NCI-H2227 (cell line): ENCODE data around the gene RIMBP2.
"Not testable (repeated sequence)": the region's sequence is repeated elsewhere in the genome, so short reads cannot be mapped to it uniquely, and the experiment has no call there.

Experiments used
- DNase-seq: peaks from one replicate; lab custom pipeline; 2025; ENCODE audit not compliant: unreplicated experiment; lab: John Stamatoyannopoulos, UW

The RIMBP2 gene, protein sequence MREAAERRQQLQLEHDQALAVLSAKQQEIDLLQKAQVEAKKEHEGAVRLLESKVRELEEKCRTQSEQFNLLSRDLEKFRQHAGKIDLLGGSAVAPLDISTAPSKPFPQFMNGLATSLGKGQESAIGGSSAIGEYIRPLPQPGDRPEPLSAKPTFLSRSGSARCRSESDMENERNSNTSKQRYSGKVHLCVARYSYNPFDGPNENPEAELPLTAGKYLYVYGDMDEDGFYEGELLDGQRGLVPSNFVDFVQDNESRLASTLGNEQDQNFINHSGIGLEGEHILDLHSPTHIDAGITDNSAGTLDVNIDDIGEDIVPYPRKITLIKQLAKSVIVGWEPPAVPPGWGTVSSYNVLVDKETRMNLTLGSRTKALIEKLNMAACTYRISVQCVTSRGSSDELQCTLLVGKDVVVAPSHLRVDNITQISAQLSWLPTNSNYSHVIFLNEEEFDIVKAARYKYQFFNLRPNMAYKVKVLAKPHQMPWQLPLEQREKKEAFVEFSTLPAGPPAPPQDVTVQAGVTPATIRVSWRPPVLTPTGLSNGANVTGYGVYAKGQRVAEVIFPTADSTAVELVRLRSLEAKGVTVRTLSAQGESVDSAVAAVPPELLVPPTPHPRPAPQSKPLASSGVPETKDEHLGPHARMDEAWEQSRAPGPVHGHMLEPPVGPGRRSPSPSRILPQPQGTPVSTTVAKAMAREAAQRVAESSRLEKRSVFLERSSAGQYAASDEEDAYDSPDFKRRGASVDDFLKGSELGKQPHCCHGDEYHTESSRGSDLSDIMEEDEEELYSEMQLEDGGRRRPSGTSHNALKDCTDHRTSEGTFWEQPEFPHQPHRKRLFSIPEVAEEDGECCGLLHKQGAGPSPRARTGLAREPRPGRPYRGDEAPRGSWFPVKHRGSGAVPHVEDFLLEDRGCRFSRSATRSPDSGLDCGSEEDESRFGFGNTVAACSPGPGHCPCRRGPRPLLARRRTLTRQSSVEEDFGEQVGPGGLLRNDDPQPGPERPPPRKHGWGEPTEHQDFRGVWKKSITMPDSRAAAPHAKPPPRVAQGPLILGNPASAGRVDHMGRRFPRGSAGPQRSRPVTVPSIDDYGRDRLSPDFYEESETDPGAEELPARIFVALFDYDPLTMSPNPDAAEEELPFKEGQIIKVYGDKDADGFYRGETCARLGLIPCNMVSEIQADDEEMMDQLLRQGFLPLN (N-terminal part only)

DNA sequence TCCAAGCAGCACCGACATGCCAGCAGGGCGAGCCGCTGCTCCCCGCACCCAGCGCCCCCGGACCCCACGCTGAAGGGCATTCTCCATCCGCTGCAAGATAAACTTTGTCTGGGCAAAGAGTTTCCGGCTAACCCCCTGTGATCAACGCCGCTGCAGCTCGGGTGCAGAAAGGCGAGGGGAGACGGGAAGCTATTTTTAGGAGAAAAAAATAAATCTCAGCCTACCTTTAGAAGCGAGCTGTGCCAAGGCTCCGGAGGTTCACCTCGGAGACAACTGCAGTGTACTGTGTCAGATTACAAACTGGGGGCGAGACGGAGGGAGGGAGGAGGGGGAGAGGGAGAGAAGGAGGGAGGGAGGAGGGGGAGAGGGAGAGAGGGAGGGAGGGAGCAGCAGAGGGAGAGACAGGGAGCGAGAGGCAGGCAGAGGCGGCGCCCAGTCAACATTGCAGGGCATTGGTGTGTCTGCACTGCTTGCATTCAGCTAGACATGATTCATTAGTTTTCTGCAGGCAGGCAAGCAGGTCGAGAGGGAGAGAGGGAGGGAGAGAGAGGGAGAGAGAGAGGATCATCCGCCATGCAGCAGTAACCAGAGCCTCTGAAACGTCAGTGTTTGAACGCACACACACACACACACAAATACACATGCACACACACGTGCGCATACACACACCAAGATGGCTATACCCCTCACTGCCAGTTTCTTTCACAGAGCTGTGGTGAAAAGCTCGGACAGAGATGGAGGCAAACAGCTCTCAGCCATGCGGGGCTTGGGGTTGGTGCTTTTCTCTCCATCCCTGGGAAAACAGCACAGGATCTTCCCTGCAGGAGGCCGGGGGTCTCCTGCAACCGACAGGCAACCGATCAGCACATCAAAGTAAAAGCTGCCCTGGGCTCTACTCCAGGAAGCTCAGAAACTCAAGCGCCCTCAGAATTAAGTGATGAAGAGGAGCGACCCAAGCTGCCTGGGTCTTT lies at the start of gene RIMBP2:
RIMBP2 (minus strand) TSS at position 302 of the 971 bp plus-strand sequence. CDS start 237,286 bp downstream, outside the sequence.
- peak; percentile 72 for DNase-seq

DNA sequence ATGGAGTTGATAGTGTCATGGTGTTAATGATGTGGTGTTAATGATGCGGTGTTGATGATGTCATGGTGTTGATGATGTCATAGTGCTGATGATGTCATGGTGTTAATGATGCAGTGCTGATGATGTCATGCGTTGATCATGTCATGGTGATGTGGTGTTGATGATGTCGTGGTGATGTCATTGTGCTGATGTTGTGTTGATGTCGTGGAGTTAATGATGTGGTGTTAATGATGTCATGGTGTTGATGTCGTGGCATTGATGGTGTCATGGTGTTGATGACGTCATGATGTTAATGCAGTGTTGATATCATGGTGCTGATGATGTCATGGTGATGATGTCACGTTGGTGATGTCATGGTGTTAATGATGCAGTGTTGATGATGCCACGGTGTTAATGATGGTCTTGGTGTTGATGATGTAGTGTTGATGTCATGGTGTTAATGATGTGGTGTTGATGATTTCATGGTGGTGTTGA lies 49.1 kb upstream of the RIMBP2 start:
- peak; percentile 47 for DNase-seq

DNA sequence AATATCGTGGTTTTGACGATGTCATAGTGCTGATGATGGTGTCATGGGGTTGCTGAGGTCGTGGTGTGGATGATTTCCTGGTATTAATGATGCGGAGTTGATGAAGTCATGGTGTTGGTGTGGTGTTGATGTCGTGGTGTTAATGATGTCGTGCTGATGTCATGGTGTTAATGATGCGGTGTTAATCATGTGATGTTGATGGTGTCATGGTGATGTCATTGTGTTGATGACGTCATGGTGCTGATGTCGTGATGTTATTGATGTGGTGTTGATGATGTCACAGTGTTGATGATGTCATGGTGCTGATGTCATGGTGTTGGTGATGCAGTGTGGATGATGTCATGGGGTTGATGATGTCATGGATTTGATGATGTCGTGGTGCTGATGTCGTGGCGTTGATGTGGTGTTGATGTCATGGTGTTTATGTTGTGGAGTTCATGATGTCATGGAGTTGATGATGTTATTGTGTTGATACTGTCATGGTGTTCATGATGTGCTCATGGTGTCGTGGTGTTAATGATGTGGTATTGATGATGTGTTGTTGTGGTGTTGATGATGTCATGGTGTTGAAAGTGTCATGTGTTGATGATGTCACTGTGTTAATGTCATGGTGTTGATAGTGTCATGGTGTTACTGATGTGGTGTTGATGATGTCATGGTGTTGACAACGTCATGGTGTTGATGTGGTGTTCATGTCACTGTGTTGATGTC lies 48.5 kb upstream of the RIMBP2 start:
- DNase-seq: peak; percentile 71

DNA sequence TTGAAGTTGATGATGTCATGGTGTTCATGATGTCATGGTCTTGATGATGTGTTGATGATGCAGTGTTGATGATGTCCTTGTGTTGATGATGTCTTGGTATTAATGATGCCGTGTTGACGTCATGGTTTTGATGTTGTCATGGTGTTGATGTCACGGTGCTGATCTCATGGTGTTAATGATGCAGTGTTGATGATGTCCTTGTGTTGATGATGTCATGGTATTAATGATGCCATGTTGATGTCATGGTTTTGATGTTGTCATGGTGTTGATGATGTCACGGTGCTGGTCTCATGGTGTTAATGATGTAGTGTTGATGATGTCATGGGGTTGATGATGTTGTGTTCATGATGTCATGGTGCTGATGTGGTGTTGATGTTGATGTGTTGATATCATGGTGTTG lies 48.0 kb upstream of the RIMBP2 start:
- DNase-seq: peak; percentile 43

DNA sequence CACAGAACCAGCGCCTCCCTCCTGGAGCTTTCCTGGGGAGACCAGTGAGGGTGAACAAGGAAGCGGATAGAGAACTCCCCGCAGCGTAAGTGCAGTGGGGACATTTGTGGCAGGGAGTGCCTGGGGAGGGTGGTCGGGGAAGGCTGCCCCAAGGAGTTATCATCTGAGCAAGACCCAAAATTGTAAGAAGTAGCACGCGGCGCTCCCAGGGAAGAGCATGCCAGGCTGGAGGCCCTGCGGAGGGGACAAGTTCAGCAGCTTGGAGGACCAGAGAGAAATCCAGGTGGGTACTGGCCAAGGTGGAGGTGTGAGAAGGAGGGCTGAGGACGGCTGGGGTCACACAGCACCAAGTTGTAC lies 46.2 kb upstream of the RIMBP2 start:
- DNase-seq: no peak

DNA sequence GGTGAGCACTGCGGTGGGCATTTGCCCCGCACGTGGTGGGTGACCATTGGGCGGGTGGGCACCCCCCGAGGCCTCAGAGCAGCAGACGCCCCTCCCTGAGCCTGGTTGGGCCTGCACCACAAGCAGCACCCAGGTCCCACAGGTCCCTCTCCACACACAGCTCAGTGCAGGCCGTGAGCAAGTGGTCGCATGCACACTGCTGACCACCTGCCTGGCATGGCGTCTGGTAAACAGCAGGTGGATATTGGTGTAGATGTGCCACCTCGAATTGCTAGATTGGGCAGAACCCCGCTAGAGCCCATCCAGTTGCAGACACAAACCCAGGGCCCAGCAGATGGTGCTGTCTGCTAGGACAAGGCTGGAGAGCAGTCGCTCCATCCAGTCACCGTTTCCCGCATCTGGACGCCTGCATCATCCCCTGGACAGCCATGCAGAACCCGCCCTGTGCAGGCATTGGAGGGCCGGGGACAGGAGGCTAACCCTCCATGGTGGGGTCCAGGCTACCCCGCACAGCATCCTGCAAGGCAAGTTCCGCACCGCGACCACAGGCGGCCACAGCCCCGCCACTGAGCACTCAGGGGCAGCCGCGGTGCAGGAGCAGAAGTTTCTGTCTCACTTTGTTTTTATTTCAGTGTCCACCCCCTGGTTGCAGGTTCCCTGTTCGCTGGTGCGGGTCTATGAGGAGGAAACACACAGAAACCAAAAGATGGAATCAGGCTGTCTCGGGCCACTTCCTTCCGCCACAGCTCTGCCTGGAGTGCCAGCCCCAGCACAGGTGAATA lies 45.6 kb upstream of the RIMBP2 start:
- DNase-seq: peak; percentile 86

DNA sequence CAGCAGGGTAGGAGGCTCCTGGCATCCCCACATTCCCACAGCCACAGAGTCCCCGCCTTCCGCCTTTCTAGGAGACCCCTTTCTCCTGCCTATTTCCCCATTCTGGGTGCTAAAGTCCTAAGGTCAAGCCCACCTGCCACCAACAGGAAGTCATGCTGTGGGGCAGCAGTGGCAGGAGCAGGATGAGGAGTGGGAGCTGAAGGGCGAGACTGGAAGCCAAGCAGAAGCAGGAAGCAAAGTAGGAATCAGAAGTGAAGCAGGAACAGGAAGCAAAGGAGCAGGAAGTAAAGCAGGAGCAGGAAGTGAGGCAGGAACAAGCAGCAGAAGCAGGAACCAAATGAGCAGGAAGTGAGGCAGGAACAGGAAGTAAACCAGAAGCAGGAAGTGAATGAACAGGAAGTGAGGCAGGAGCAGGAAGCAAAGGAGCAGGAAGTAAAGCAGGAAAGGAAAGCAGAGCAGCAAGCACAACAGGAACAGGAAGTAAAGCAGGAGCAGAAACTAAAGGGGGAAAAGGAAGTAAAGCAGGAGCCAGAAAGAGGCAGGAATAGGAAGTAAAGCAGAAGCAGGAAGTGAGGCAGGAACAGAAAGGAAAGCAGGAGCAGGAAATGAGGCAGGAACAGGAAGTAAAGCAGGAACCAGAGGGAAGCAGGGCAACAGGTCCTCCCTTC lies 38.3 kb upstream of the RIMBP2 start:
- DNase-seq: peak; percentile 84

DNA sequence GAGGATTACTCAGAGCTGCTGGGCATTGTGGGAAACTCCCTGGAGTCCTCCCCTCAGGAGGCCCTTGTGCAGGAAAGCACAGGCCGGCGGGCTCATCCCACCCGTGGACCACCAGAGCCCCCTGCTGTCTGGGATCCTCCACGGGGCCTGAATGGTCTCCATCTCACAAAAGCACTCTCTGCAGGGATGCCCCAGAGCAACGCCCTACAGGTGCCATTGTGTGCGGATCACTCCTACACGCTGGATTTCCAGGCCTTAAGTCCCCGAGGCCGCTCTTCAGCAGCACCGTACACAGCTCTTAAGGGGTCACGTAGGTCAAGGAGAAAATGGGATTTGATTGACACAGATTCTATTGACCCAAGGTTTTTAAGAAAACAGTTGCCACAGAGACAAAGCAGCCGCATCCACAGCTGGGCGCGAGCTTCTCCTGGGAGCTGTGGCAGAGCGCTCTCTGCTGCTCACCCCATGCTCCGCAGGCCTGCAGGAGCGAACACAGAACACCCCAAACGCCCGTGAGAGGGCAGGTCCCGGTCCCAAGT lies 36.7 kb upstream of the RIMBP2 start:
- DNase-seq: peak; percentile 49

DNA sequence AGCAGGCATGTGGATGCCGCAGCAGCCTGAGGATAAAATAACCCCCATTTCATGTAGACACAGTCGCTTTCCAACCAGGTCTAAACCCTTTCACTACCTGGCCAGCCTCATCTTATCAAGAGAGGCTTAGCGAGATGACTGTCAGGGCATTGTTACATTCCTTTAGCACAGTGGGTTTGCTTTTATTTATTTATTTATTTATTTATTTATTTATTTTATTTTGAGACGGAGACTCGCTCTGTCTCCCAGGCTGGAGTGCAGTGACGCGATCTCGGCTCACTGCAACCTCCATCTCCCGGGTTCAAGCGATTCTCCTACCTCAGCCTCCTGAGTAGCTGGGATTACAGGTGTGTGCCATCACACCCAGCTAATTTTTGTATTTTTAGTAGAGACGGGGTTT lies 35.9 kb upstream of the RIMBP2 start:
- DNase-seq: not testable (repeated sequence)

DNA sequence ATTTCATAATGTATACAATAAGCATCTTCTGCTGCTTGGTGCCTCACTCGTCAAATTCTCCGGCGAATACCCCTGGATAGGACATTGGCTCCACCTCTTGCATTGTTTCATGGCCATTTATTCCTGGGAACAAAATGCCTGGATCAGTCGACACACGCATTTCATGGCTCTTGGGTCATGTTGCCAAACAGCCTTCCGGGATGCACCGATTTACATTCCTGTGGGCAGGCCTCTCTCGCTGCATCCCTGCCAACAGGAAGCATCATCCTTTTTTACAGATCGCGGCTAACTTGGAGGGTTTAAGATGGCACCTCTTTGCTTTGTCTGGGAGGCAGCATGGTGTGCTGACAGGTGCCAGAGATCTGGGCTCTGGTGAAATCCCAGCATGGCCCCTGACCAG lies 32.7 kb upstream of the RIMBP2 start:
- no peak for DNase-seq

DNA sequence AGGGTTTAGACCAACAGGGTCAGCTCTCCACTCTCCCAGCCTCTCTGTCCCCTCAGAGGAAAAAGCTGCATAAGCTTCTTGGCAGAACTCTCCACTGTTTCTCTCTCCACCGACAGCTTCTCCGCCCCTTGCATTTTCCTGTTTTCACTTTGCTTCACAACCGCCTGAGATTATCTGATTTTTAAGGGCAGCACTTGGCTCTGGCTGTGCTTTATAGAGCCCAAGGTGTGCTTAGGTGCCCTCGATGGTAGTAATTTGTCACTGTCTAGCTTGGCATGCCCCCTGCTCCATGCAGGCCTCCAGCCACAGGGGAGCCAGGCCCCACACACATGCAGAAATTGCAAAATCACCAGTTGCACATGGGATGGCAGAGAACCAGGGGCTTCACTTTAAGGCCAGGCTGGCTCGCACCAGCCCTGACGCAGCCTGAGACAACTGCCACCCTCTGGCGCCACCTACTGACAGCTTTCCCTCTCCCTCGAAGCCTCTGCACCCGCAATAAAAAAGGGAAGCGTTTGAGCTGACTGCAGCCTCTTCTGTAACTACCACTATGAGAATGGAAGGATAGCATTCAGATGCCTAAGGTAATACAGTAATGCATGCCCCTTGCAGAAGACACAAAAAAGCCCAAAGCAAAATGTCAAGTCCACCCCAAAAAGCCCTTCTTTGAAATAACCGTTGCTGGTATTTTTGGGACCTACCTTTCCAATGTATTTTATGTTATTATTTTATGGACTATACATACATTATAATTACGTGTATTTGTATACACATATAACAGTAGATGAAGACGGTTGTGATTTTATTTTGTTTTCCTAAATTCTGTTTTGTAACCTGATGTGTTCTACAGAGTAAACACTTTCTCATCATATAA lies 32.0 kb upstream of the RIMBP2 start:
- peak; percentile 86 for DNase-seq

DNA sequence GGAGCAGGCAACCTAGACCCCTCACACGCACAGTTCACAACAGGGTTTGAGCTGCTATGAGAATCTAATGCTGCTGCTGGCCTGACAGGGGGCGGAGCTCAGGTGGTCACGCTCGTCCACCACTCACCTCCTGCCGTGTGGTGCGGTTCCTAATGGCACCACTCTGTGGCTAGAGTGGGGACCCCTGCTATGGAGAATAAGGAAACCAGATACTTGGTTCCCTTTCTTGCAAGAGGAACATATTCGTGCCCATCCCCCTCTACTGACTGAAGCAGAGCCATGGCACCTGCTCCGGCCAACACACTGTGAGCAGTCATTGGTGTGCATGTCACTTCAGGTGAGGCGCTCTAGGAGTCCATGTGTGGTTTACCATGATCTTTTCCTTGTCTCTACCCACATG lies 30.4 kb upstream of the RIMBP2 start:
- no peak for DNase-seq

DNA sequence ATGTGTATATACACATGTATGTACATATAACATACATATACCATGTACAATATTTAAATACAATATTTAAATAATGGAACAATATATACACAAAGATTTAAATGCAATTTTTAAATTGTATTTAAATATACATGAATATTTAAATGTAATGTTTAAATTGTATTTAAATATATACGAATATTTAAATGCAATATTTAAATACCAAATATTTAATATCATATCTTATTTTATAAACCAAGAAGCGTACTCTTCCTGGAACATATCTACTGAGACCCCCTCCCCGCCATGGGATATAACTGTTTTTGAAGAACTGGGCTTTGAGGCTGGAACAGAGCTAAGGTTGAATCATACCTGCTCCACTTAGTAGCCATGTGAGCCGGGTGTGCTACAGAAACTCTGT lies 29.8 kb upstream of the RIMBP2 start:
- no peak for DNase-seq

DNA sequence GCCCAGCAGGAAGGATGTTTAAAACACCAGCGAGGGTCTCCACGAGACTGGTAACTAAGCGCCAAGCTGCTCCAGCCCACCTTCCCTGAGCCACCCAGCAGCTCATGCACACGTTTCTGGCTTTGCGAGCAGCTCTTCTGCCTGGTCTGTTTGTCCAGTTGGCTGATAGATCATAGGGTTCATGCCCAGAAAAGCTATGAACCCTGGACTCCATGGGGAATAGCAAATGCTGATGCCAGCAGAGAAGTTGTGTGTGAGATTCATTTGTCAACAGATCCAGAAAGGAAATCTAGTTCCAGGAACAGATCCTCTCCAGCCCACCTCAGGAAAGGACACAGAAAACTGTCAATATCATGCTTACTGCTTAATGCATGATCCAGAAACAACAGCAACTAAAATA lies 28.2 kb upstream of the RIMBP2 start:
- DNase-seq: no peak

DNA sequence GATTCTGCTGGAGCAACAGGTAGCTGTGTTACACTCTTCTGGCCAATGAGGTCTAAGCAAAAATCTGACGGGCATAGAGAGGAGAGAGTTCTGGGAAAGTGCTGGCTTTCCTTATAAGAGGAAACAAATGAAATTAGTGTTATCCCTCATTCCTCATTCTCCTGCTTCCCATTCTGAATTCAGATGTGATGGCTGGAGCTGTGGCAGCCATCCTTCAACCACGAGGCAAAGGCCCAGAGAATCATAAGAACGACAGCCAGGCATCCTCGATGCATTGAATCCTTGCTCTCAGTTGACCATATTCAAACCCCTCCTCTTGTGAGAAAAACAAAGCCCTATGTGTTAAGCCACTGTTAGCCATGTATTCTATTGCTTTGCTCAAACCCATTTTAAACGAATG lies 27.5 kb upstream of the RIMBP2 start:
- DNase-seq: no peak

DNA sequence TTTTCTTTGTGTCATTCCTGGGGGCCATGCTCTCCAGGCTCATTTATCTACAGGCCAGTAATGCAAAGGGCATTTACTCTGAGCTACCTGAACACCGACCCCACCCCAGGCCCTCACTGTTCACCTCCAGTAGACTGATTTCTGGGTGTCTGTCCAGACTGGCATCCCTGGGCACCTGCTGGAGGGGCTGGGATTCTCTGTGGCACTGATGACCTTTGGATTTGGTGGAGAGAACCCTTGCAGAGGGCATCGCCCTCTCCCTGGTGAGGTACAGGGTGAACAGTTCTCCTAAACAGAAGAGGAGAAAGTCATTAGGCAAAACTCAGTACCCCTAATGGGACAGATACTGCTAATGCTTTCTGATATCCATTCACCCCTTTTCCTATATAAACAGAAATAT lies 27.1 kb upstream of the RIMBP2 start:
- DNase-seq: no peak

DNA sequence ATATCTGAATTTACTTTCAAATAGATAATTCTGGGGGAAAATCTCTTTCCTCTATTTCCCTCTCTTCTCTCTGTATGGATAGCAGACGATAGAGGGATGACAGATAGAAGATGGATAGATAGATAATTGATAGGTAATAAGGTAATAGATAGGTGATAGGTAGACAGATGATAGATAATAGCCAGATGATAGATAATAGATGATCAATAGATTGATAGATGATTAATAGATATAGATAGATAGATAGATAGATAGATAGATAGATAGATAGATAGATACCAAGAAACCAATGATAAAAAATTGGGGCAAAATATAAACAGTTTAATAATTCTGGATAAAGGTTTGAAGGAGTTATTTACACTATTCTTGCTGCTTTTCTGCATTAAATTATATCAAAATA lies 26.6 kb upstream of the RIMBP2 start:
- no peak for DNase-seq
